GM12878 (cell line): ENCODE data around the gene ATF2.

Experiments used
- CTCF ChIP-seq, 3 experiments: IDR thresholded peaks in 2 of 3; conservative IDR thresholded peaks in 1 of 3; 2 replicates each; pipeline ENCODE4 v1.5.1; 2011; ENCODE audit warnings: low read depth in 3 of 3, low read length in 3 of 3, mild to moderate bottlenecking in 3 of 3, control low read depth in 2 of 3, moderate library complexity in 2 of 3, inconsistent platforms in 1 of 3, mixed read lengths in 1 of 3; ENCODE audit not compliant: control insufficient read depth in 2 of 3, insufficient read depth in 1 of 3; ENCODE audit errors: extremely low read depth in 1 of 3
- MTA3 ChIP-seq: IDR thresholded peaks from 2 replicates; pipeline ENCODE4 v1.6.1; 2012; ENCODE audit warnings: low read length, inconsistent platforms, borderline replicate concordance
- POLR2AphosphoS5 ChIP-seq: IDR thresholded peaks from 2 replicates; pipeline ENCODE4 v1.6.1; 2011; ENCODE audit warnings: mild to moderate bottlenecking, low read length, inconsistent platforms

DNA sequence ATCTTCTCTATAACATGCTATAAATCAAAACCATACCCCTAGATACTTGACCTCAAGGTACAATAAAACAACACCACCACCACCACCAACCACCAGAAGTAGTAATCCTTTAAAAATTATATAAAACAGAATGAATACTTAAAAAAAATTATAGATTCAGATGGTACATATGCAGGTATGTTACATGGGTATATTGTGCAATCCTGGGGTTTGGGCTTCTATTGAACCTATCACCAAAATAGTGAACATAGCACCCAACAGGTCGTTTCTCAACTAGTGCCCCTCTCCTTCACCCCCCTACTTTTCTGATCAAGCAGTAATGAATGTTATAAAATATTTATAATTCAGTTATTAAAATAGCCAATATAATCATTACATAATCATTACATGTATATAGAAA is 91.7 kb downstream of the ATF2 start:
- TF ChIP-seq MTA3 (no peak), POLR2AphosphoS5 (no peak), CTCF (IDR thresholded peaks at IDR 0.05 in 2 of 3, conservative IDR thresholded peaks at IDR 0.05 in 1 of 3; ENCODE audit: control insufficient read depth in 2 of 3, extremely low read depth in 1 of 3, insufficient read depth in 1 of 3, low read depth in 3 of 3, low read length in 3 of 3) (no peak)
